ENCODE measurements around the gene IRX5.

The IRX5 gene

GRCh38 chr16:54952195-54952594 lies 21.5 kb downstream of the IRX5 start:
- no peak for DNase-seq (ENCODE audit: low read depth)

GRCh38 chr16:54953461-54953860 lies 22.8 kb downstream of the IRX5 start:
- no peak for DNase-seq (ENCODE audit: low read depth)

- DNase-seq (ENCODE audit: low read depth) = no peak
These were observed 23.6 kb downstream of the IRX5 start for GRCh38 chr16:54954220-54954619.

GRCh38 chr16:54955757-54956156 lies 25.1 kb downstream of the IRX5 start:
- DNase-seq (ENCODE audit: low read depth) = no peak

- DNase-seq (ENCODE audit: low read depth) = no peak
These were observed 26.9 kb downstream of the IRX5 start for GRCh38 chr16:54957403-54958166.

- no peak for DNase-seq (ENCODE audit: low read depth)
These were observed 31.4 kb downstream of the IRX5 start for GRCh38 chr16:54962045-54962444.

GRCh38 chr16:54964239-54964638 lies 33.6 kb downstream of the IRX5 start:
- DNase-seq (ENCODE audit: low read depth) = no peak

GRCh38 chr16:54965464-54965863 lies 34.8 kb downstream of the IRX5 start:
- DNase-seq (ENCODE audit: low read depth) = no peak

- no peak for DNase-seq (ENCODE audit: low read depth)
These were observed 37.3 kb downstream of the IRX5 start for GRCh38 chr16:54968011-54968410.

GRCh38 chr16:54968784-54969183 lies 38.1 kb downstream of the IRX5 start:
- DNase-seq (ENCODE audit: low read depth) = no peak

- DNase-seq (ENCODE audit: low read depth) = no peak
These were observed 39.4 kb downstream of the IRX5 start for GRCh38 chr16:54970016-54970415.

GRCh38 chr16:54974367-54974766 lies 43.7 kb downstream of the IRX5 start:
- DNase-seq (ENCODE audit: low read depth) = no peak

GRCh38 chr16:54976651-54977200 lies 46.1 kb downstream of the IRX5 start:
- no peak for DNase-seq (ENCODE audit: low read depth)

- DNase-seq (ENCODE audit: low read depth) = no peak
These were observed 46.5 kb downstream of the IRX5 start for GRCh38 chr16:54977211-54977610.

GRCh38 chr16:54980821-54981220 lies 50.2 kb downstream of the IRX5 start:
- no peak for DNase-seq (ENCODE audit: low read depth)

Measured in stromal cell of bone marrow (primary cell).